SK-N-SH treated with all-trans-retinoic acid at 6 μM for 48 hours (cell line): ENCODE measurements around the gene TRRAP.

Experiments
- ARNTL ChIP-seq: fragments of 450-650 bp; formaldehyde crosslinking; IDR thresholded peaks from 2 replicates; pipeline ENCODE4 v1.5.0; 2020; ENCODE audit warnings: low read depth, mild to moderate bottlenecking, moderate library complexity, borderline replicate concordance
- BACH2 ChIP-seq: fragments of 250-450 bp; sonication (Bioruptor Pico); IDR thresholded peaks from 2 replicates; pipeline ENCODE4 v1.9.0; 2021; ENCODE audit warnings: mild to moderate bottlenecking, borderline replicate concordance
- GLIS3 ChIP-seq: fragments of 250-450 bp; sonication (Bioruptor Pico); IDR thresholded peaks from 2 replicates; pipeline ENCODE4 v1.5.0; 2020; ENCODE audit warnings: mild to moderate bottlenecking, moderate library complexity
- PATZ1 ChIP-seq: fragments of 250-450 bp; sonication (Bioruptor Pico); IDR thresholded peaks from 2 replicates; pipeline ENCODE4 v1.8.0; 2020; ENCODE audit warnings: mild to moderate bottlenecking, moderate library complexity, borderline replicate concordance
- PPARA ChIP-seq: fragments of 250-450 bp; sonication (Bioruptor Pico); IDR thresholded peaks from 2 replicates; pipeline ENCODE4 v1.5.0; 2020; ENCODE audit warnings: mild to moderate bottlenecking, borderline replicate concordance
- SNAI2 ChIP-seq: fragments of 250-450 bp; sonication (Bioruptor Pico); IDR thresholded peaks from 2 replicates; pipeline ENCODE4 v1.5.0; 2020; ENCODE audit warnings: mild to moderate bottlenecking, moderate library complexity
- ZC3H10 ChIP-seq: fragments of 250-450 bp; sonication (Bioruptor Pico); IDR thresholded peaks from 2 replicates; pipeline ENCODE4 v1.5.1; 2021; ENCODE audit warnings: mild to moderate bottlenecking, moderate library complexity
- TF ChIP-seq, protein P1 (sequence below): fragments of 250-450 bp; sonication (Bioruptor Pico); IDR thresholded peaks from 2 replicates; pipeline ENCODE4 v1.5.1; 2020; ENCODE audit warnings: low read depth, mild to moderate bottlenecking, moderate library complexity

DNA sequence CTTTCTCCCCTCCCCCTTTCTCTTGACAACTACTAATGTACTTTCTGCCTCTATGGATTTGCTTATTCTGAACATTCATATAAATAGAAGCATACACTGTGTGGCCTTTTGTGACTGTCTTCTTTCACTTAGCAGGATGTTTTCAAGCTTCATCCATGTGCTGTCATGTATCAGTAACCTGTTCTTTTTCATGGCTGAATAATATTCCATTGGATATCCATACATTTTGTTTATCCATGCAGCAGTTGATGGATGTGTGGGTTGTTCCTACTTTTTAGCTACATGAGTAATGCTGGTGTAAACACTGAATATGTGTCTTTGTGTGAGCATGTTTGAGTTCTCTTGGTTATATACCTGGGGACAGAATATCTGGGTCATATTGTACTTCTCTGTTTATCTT is 107.6 kb downstream of the TRRAP start:
- no peak for TF ChIP-seq GLIS3 (CRISPR knock-in tag)
- TF ChIP-seq, protein P1, sequence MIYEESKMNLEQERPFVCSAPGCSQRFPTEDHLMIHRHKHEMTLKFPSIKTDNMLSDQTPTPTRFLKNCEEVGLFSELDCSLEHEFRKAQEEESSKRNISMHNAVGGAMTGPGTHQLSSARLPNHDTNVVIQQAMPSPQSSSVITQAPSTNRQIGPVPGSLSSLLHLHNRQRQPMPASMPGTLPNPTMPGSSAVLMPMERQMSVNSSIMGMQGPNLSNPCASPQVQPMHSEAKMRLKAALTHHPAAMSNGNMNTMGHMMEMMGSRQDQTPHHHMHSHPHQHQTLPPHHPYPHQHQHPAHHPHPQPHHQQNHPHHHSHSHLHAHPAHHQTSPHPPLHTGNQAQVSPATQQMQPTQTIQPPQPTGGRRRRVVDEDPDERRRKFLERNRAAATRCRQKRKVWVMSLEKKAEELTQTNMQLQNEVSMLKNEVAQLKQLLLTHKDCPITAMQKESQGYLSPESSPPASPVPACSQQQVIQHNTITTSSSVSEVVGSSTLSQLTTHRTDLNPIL (CRISPR knock-in tag): no peak
- no peak for TF ChIP-seq PATZ1 (CRISPR knock-in tag)
- TF ChIP-seq PPARA (CRISPR knock-in tag): no peak
- no peak for TF ChIP-seq BACH2 (CRISPR knock-in tag)
- no peak for TF ChIP-seq ZC3H10 (CRISPR knock-in tag)
- TF ChIP-seq ARNTL (CRISPR knock-in tag): no peak
- TF ChIP-seq SNAI2: no peak
